Myocyte (in vitro differentiated cells): ENCODE results near the gene RMI2. TPM values are rescaled to one million over a fixed set of nuclear protein-coding genes. Genes with fewer than 3 reads are reported as not detected.
A peak's percentile ranks its signal among the peaks of the same experiment; 100 is the strongest.
"Not testable (repeated sequence)": the region's sequence is repeated elsewhere in the genome, so short reads cannot be mapped to it uniquely, and the experiment has no call there.

Source experiments
- DNase-seq: peaks from one replicate; pipeline ENCODE4 v3.0.0-alpha.2; 2012; ENCODE audit warnings: low read depth
- total RNA-seq: library from RNA; depleted of rRNA; stranded (reverse); fragments of >200 nt; gene quantifications from 2 replicates; pipeline ENCODE4 v1.2.3, GENCODE V29; 2014

RMI2 gene
- total RNA-seq, 1 donor from 2014 or later = 1.7 TPM

- DNase-seq = no peak
Measured at GRCh38 chr16:11350921-11351335, 5.7 kb downstream of the RMI2 start.

GRCh38 chr16:11353158-11353557, 7.9 kb downstream of the RMI2 start:
- no peak for DNase-seq

DNA sequence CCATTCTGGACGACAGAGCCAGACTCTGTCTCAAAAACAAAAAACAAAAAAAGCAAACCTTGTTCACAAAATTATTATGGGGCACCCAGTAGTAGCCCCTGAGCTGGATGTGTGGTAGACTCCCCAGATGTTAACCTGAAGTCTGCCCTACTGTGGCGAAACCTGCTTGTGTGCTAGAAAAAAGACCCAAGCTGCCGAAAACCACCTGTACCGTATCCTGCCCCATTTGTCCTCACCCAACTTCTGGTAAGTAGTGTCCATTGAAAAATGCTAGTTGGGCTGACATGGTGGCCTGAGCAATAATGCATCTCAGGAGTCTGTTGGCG, 9.1 kb downstream of the RMI2 start:
- DNase-seq = no peak

DNA sequence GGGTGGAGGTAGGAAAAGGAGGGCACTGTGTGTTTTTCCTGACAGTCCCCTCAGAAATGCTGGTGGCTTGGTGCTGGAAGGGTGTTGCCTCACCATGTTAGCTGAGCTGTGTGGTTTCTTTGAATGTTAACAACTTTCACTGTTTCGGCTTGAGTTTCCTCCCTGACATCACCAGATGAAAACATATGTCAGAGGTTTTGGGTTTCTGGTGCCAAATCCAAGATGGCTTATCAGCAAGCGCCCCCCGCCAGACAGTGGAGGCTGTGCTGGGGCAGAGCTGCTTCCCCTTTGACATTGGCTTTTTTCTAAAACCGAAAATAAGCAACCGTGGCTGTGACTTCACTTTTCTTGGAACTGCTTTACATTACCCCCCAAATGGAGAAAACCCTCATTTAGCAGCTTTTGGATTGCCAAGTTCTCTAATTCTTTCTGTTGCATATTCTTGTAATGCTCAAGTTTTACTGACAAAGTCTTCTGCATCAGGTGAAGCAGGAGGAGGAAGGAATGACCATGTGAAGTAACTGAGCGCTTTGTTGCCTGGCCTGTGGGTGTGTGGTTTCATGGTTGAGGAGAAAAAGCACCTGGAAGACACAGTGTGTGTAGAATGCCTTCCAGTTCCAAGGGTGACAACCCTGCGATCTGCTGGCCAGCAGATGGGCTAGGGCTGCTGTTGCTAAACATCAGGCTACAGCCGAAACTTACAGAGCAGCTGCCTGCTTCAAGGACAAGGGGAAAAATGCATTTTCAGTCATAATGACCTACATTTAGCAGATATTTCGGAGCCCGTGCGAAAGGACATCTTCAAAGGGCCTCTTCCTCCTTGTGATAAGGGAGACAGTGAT, 9.7 kb downstream of the RMI2 start:
- DNase-seq = no peak

- no peak for DNase-seq
Measured at GRCh38 chr16:11355862-11356261, 10.6 kb downstream of the RMI2 start.

- DNase-seq = peak; percentile 65
Measured at GRCh38 chr16:11356573-11357331, 11.5 kb downstream of the RMI2 start.

GRCh38 chr16:11358531-11358930, 13.3 kb downstream of the RMI2 start:
- no peak for DNase-seq

- DNase-seq = peak; percentile 72
Measured at GRCh38 chr16:11359370-11359769, 14.1 kb downstream of the RMI2 start.

DNA sequence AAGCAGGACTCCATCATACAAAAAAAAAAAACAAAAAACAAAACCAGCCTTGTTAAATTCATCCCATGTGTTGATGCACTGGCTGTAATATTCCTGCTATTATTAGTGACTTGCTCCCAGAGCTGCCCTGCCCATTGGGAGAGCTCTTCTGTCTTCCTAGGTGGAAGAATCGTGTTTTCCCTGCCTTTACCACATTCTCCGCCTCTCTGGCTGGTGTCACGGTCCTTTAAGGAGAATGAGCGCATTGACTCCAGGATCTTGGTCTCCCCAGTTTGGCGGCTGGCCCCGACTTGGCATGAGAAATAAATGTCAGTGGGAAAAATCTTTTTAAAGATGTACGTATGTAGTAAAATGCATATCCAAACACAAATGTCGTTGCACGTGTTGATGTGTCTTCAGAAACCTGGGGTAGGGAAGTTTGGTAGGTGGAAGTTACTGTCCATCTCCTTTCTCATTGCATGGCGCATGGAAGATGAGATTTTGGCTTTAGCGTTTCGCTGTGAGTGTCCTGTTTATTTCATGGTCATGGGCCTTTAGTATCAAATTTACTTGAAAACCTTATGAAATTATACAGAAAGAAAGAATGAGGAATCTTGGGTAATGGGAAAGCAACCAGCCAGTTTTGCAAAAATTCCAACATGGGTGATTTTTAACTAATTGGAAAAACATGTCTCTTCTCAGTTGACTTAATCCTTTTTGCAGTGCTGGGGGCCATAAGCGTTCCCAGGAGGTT, 15.5 kb downstream of the RMI2 start:
- no peak for DNase-seq

DNA sequence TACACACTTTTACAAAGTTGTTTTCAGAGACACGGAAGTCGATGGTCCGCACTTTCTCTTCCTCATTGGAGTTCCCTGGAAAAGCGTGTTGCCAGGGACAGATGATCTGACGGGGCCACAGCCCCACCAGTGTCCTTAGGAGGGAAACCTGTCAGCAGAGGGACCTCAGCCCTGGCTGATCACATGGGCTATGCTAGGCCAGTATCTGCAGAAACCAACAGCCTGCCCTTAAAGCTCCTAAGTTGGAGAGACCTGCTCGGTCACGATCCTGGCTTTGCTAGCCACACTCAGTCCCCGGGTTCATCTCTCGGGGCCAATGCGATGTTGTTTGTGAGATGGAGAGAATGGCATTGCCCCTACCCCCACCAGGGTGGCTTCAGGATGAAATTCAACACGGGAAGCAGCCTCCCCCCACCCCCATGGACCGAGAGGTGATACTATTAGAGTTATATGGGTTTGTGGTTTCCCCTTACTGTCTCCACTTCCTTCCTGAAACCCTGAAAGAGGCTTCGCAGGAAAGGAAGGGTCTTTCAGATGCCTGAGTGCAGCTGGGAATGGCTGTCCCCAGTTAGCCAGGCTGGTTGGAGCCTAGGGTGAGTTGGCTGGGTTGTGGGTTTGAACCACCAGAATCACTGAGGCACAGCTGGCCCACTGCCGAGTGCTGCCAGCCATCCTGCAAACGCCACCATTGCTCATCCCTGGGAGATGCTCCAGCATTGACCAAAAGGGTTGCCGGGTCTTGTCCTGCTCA, 16.6 kb downstream of the RMI2 start:
- DNase-seq = peak; percentile 80

DNA sequence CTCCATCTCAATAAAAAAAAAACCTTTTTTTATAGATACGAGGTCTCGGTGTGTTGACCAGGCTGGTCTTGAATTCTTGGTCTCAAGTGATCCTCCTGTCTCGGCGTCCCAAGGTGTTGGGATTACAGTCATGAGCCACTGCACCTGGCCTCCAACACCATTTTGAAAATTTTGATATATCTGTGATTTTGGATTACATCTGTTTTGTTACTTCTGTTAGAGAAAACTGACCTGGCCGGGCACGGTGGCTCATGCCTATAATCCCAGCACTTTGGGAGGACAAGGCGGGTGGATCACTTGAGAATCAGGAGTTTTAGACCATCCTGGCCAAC, 18.6 kb downstream of the RMI2 start:
- DNase-seq = no peak

DNA sequence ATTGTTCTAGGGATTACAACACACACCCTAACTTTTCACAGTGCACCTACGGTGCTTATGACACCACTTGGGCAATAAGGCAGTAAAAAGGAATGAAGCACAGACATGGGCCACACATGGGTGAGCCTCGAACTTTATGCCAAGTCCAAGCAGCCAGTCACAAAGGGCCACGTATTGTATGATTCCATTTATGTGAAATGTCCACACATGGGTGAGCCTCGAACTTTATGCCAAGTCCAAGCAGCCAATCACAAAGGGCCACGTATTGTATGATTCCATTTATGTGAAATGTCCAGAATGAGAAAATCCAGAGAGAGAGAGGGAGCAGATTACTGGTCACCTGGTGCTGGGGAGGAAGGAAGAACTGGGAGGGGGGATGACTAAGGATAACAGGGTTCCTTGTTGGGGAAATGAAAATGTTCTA, 22.2 kb downstream of the RMI2 start:
- DNase-seq = no peak

DNA sequence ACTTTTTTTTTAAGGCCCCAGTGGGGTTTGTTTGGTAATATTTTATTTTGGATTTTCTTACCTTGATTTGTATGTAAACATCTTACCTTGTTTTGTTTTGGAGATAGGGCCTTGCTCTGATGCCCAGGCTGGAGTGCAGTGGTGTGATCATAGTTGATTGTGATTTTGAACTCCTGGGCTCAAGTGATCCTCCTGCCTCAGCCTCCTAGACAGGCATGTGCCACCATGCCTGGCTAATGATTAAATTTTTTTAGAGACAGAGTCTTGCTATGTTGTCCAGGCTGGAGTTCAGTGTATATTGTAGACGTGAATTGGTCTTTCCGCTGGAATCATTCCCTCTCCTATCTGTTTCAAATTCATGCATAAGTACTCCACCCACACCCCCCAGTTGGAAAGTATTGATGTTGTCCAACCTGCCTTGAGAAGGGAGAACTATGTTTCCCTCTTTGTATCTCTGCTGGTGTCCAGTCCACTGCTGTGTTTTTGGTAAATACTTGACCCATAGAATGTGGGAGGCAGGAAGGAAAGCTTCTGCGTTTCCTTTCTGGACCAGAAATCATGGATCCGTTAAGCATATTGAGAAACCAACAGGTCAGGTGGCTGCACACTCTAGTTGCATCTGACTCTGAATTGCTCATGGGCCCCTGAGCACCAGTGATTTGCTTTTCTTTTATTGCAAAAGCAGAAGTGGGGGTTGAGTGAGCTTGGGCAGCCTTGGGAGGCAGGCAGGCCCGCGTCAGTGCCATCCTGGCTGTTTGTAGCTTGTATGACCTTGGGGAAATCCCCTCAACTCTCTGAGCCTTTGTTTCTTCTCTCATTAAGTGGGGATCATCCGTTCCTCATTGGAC, 25.0 kb downstream of the RMI2 start:
- DNase-seq = no peak

DNA sequence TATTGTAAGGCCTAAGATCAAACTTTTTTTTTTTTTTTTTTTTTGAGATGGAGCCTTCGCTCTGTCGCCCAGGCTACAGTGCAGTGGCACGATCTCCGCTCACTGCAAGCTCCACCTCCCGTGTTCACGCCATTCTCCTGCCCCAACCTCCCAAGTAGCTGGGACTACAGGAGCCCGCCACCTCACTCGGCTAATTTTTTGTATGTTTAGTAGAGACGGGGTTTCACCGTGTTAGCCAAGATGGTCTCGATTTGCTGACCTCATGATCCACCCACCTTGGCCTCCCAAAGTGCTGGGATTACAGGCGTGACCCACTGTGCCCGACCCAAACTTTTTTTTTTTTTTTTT, 25.6 kb downstream of the RMI2 start:
- DNase-seq = not testable (repeated sequence)

DNA sequence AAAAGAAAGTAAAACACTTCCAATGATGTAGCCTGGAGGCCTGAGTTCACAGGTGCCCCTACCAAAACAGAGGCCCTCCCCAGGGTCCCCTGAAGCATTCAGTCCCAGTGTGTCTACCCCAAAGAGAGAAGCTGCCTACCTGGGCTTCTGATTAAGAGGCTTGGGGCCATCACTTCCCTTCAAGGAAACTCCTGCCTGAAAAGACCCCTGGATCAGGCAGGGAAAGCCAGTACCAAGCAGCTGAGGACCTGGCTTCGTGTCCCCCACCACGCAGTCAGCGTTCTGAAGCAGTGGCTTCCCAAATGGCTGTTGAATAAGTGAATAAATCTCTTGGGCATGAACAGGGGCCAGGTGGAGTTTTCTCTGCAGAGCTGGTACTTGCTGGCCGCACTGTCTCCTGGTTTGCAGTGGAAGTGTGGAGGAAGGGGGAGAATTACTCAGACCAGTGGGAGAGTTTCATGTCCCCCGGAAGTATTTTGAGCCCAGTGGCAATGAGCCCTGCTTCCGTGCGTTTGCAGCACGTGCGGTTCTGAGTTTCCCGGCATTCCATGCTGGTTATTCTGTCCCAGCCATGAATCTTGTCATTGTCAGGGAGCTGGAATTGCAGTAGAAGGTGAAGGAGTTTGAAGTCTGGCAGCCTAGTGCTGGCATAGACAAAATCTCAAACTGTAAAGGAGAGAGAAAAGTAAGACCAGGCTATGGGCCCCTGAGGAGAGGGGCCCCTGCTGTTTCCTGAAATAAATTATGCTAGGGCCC, 27.0 kb downstream of the RMI2 start:
- DNase-seq = no peak

DNA sequence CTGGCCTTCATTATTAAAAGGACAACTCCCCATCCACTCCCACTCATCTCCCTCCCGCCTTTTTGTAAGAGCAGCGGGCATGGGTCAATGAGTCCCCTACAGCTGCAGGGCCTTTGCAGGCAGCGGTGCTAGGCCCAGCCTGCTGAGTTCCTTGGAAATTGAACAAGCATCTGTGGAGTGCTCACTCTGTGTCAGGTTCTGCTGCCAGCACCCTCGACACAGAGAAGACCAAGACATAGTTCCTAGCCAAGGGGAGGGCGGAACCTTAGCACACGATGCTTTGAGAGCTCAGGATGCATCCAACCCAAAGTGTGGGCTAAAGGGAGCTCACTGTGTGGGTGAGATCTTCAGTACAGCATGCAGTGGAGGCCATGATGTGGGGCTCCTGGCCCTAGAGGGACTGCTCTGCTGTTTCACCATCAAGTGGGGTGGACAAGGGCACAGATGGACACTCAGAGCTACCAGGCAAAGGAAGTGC, 27.6 kb downstream of the RMI2 start:
- no peak for DNase-seq

DNA sequence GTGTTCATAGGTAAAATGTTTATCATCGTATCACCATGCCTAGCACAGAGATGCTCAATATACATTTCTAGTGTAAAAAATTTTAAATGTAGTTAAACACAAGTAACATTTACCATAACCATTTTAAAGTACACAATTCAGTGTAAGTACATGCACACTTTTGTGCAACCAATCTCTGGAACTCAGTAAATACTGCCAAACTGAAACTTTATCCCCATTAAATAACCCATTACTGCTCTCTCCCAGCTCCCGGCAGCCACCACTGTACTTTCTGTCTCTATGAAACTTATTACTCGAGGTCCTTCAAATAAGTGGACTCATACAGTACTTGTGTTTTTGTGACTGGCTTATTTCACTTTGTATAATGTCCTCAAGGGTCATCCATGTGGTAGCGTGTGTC, 29.0 kb downstream of the RMI2 start:
- no peak for DNase-seq

DNA sequence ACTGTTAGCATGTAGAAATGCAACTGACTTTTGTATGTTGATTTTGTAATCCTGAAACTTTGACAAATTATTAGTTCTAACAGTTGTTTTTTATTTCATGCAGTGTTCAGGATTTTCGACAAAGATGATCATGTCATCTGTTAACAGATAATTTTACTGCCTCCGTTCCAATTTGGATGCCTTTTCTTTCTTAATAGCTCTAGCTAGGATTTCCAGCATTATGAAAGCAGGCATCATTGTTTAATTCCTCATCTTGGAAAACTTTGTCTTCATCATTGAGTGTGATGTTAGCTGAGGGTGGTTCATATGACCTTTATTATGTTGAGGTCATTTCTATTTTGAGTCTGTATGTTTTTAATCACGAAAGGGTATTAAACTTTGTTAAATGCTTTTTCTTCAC, 31.9 kb downstream of the RMI2 start:
- DNase-seq = no peak

GRCh38 chr16:11378951-11379350, 33.7 kb downstream of the RMI2 start:
- DNase-seq = not testable (repeated sequence)

- DNase-seq = no peak
Measured at GRCh38 chr16:11379420-11379819, 34.2 kb downstream of the RMI2 start.
